GM21367 (cell line): ENCODE data around the gene CEMIP2.
A peak's percentile ranks its signal among the peaks of the same experiment; 100 is the strongest.

ENCODE experiments used
- ATAC-seq: cut with Tn5 transposase; IDR thresholded peaks from one replicate; pipeline ENCODE4 v1.9.1; 2021; ENCODE audit not compliant: unreplicated experiment

Gene CEMIP2

DNA sequence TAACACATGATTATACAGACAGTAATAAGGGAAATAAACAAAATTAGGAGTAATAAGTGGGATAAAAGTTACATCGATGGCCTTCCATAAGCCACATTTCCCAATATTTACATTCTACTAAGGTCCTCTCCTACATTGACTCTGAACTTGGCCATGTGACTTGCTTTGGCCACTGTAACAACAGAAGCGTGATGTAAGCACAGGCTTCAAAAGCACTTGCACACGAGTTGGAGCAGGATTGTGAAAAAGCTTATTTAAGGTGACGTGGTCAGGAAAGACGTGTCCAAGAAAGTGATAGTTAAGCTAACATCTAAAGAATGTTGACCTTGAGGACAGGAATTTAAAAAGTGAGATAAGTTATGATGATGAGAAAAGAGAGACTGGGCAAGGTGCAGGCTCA lies 9.8 kb upstream of the CEMIP2 start:
- ATAC-seq: no peak

DNA sequence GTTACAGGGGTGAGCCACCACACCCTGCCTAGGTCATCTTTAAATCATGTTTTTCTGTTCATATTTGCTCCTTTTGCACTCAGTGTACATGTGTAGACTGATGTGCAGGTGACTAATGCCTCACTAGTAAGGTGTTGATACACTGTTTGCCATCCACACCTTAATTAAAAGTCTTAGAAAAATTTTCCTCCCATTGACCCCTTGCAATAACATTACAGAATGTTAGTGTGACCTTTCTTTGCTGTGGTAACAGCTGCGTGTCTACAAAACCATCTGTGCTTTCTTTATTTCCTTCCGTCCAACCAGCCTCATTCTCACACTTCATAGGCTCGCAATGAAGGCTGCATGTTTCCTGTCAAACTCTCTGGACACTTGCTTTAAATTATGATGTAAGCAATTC lies 6.6 kb upstream of the CEMIP2 start:
- peak; percentile 46 for ATAC-seq

DNA sequence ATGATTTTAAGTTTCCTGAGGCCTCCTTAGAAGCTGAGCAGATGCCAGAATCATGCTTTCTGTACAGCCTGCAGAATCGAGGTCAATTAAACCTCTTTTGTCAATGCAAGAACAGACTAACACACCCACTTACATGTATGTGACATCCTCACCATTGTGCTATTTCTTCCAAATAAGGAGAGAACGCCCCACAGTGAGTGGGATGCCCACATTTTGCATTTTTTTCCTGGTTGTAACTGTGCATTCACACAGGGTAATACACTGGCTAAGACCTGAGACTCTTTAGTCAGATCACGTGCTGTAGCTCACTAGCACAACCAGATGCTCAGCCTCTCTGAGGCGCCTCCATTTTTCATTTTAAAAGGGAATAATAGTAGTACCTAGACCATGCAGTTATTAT lies 4.4 kb upstream of the CEMIP2 start:
- no peak for ATAC-seq

DNA sequence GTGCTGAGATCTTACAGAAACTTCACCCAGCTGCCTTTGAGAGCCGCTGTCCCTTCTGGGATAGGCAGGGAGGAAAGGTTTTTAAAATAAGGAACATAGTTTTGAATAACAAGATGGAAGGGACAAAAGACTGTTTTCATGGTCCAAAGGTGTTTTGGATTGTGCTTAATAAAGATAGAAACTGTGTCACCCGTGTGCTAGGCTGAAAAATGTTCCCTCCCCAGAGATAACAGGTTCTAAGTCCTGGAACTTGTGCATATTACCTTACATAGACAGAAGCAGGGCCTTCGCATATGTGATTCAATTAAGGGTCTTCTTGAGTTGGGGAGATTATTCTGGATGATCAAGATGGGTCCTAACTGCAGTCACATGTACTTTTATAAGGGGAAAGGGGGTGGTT lies 1.9 kb upstream of the CEMIP2 start:
- no peak for ATAC-seq

DNA sequence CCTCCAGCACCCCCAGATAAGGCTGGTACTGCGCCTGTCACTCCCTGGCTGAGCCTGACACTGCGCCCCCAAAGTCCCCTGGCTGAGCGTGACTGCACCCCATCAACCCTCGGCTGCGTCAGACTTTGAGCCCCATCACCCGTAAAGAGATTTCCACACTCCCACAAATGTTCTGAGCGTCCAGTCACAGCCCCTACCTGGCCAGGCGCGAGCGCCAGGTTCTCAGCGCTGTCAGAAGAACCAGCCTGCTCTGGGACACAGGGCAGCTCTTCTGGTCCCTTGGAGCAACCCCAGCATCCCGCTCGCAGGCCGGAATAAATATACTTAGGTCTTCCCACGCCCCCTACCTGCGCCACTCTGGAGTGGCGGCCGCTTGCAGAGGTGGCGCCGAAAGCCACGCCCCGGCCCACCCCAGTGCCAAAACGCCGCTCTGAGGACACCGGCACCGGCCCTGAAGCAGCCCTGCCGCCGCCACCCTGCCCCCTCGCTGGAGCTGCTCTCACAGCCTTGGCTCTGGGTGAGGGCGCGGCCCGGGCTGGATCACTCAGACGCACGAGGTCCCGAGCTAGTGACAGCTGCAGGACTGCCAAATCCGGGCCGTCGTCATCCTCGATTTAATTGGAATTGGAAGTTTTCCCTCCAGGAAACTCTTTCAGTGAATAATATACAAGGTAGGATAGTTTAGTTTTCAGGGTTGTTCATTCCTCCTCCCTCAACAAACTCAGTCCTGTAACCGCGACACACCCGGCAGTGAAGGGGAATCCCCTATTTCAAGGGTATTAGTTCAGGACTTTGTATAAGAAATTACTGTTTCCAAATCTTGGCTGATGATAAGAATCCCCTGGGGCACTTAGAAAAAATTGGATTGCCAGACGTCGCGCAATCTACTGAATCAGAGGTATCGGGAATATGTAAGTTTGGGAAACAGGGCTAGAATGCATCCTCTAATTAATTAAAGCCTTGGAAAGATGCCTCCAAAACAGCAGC lies 1.2 kb upstream of the CEMIP2 start:
- ATAC-seq: peak; percentile 34

DNA sequence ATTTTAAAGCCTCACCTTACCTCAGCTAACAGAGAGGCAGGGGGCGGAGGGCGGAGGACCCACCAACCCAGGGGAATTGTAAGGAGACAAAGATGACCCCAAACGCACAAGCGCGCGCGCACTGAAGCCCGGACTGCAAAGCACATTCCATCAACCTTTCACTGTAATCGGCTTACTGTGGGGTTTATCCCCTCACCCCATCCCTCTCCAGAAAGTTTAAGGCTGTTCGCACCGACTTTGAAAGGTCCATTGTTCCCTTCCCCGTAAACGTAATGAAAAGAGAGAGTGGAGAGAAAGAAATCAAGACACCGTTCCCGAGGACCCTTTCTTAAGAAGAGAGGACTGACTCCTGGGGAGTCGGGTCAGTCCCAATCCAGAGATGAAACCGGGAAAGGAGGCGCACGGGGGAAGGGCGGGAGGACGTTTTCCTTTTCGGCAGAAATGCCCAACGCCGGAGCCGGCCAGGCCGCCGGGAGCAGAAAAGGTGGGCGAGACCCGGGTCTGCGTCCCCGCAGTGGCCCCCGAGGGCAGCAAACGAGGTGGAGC lies 464 bp downstream of the CEMIP2 start:
- ATAC-seq: no peak

DNA sequence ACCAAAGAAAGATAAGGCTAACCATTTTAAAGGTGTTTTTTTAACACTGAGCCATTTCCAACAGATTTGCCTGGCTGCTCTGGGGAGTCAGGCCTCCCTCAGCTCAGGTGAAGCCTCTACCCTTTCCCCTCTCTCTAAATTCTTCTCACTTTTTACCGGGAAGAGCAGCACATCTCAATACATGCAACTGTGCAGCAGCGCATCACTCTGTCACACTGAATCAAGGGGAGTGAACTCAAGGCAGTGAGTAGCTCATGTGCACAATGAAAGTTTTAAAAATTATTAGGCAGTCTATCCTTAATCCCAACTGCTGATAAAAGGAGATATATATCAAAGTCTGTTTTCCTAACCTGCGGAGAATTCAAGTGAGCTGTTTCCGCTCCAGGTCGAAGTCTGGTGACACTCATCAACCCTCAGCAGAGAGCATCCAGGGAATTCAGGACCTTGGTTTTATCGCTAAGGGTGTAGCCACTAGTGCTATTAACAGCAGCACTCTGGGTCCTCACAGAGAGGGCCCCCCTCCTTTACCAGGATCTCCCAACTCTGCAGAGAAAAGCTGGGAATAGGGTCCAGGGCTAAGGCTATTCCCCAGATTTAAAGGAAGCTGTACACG lies 1.0 kb downstream of the CEMIP2 start:
- no peak for ATAC-seq

DNA sequence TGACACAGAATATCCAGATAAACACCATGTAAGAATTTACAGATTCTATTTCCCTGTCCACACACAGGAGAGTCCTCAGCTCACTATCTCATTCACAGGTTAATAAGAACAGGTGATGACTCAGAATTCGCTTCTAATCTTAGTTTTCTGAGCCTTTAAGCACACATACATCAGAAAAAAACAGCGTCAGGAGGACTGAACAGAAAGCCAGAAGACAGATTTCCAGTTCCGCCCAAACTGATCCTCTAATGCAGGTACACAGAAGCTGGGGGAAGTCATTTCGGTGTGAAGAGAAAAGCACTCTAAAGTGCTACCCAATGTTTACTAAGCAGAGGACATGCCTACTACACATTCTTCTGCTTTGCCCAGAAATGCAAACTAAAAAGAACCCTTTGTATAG lies 1.6 kb downstream of the CEMIP2 start:
- ATAC-seq: no peak

DNA sequence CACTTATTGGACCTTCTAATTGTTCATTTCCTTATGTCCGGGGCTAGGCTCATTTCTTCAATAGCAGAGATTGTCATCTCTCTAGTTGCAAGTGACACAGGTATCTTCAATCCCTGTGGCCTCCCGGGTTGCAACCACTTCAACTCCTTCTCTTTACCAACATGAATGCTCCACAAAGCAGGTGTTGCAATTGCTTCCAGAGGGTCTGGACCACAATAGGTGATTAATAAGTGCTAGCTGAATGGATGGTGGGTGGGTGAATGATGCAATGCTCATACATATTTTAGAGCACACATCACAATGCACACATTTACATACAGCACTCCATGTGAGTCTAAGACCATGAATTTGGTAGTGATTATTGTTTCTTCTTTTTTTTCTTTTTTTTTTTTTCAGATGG lies 2.6 kb downstream of the CEMIP2 start:
- no peak for ATAC-seq

DNA sequence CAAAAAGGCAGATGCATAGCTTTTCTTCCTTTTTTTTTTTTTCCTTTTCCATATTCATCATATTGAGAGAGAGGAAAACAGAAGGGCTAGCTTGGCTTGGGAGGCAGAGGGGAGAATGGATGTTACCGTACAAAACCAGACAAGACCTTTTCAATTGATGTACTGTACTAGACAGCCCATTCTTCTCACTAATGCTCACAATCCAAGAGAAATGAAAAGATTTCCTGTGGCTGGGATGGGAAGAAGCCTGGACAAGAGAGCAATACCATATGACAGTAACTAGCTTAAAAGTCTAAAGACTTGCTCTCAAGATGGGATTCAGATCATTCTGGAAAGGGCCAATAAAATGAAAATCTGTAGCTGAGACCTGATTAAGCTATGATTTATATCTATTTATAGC lies 3.4 kb downstream of the CEMIP2 start:
- no peak for ATAC-seq

DNA sequence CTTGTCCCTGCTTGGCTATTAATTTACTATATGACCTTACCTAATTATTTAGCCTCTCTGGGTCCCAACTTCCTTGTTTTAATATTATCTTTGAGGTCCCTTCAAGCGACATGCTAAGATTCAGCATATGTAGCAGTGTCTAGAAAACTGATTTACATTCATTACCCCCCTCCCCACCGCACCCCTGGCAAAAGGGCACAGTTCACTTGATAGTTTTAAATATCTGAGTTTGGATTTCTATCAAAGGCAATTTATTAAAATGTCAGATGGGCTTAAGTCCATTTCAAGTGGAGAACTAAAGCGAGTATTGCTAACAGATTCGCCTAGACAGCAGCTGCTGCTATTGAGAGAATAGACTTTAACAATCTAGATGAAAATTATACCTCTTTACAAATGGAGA lies 3.9 kb downstream of the CEMIP2 start:
- no peak for ATAC-seq

DNA sequence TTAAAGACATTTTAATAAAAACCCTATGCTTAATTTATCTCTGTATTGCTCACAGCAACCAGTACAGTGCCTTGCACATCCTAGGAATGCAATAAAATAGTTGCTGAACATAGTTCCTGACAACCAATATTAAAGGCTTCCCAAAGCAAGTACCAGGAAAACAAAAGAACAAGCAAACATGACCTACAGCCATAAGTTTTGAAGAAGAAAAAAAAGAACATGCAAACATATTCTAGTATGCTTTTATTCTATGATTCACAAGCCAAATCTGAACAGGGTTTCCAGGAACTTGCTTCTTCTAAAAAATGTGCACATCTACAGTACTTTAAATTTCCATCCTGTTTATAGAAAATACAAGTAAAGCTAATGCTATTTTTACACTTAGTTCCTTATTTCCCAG lies 4.5 kb downstream of the CEMIP2 start:
- no peak for ATAC-seq

DNA sequence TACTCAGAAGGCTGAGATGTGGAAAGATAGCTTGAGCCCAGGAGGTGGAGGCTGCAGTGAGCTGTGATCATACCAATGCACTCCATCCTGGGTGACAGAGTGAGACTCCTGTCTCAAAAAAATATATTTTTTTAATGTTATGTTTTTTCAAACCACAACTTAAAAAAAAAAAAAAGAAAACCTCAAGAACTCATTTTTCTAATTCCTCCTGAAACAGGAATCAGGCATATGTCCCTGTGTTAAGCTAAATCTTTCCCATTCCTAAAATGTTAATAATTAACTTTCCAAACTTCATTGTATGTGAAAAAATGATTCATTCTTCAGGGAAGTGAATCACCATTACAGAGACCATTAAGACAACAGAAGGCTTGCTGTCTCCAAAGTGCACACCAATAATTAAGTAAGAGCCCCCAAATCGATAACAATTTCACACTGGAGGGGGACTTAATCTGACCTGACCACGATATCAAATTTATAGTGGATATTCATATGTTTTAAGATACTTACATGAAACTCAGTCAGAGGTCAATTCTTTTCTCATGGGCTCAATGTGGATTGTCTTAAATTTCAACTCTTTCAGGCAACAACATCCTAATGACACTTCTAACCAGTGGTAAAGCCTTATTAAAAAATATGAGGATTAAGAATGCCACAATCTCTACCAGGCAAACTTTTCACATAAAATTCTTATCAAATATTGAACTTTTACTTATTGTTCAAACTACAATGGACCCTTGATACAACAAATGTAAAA lies 5.2 kb downstream of the CEMIP2 start:
- ATAC-seq: no peak

DNA sequence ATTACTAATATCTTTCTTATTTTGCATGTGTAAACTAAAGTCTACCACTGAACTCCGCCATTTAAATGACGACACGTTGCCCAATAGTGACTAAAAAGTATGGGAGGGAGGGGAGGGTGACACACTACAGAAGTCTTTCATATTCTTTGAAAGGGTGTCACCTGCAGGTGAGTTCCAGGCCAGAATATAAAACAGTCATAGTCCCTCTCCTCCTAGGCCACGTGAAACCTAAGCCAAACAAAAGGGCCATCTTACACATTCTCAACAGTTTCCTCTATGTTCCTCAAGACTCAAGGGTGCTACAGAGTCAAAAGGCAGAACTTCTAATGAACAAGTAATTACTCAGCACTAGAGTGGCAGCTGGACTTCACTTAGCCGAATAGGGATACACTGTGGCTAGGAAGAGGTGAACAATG lies 6.4 kb downstream of the CEMIP2 start:
- ATAC-seq: no peak

DNA sequence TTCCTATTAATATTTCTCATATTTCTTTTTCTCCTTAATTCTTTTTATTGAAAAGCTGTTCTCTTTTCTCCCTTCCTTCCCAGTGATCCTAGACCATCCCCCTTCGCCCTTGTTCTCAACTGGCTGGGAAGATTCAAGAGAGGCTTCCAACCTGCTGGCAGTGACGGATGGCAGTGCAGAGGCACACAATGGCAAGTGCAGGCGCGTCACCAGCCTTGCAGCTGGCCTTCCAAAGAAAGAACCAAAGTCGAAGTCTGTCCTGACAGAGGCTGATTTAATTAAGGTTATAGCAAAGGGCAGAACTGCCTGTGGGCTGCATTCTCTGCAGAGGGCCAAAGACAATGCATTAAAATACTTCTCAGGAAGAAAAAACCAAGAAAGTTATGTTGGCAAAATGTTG lies 7.4 kb downstream of the CEMIP2 start:
- no peak for ATAC-seq

DNA sequence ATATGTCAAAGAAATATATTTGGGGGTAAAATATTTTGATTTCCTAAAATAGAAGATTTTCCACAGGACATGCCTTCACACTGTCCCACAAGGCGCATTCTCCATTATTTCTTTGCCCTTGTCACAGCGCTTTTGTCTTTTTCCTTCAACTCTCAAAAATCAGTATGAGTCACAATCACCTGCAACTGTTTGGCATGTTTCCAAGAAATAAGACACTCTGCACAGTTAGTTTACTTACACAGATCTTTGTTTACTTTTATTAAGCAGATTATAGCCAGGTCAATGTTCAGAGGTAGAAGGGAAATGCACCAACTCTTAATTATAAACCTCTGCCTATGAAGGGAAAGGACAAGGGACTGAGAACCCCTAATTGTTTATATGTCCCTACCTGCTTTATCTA lies 9.5 kb downstream of the CEMIP2 start:
- no peak for ATAC-seq

DNA sequence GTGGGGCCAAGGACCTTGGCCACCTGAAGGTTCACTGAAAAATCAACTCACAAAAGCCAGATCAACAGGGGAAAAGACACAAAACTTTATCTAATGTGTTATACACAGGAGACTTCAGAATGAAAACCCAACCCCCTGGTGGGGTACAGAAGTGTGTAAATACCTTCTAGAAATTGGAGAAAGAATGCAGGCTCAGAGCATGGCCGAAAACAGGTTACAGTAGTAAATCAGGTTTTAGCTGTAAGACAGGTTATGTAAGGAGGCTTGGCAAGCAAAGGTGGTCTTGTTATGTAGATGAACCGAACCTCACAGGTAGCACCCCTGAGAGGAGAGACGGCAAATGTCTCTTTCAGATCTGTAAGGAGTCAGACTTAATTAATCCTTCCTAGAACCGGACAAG lies 10.0 kb downstream of the CEMIP2 start:
- ATAC-seq: no peak

DNA sequence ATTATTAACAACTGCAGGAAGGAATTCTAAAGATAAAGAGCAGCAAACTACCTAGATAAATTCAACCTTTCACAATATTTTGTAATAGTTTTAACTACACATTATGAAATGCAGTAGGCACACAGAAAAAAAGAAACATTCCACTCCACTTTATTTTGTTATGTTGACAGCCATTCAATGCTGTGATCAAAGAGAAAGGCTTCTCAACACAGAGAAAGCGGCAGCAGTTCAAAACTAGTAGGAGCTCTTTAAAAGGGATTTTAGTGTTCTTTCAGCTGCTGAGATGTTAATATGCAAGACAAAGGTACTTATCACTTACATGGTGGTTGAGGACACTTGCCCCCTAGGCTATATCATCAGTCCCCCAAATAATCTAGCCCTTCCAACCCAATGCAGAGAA lies 11.6 kb downstream of the CEMIP2 start:
- no peak for ATAC-seq

DNA sequence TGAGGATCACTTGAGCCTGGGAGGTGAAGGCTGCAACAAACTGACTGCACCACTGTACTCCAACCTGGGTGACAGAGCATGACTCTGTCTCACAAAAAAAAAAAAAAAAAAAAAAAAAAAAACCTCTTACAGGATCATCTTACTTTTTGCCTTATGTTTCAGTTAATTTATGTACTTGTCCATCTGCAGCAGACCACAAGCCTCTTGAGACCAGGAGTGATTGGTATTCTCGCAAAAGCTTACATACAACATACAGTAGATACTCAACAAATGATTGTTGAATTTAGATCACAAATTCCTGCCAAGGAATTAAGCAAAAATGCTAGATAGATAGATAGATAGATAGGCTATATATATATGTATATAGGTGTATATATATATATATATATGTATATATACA lies 12.4 kb downstream of the CEMIP2 start:
- no peak for ATAC-seq

DNA sequence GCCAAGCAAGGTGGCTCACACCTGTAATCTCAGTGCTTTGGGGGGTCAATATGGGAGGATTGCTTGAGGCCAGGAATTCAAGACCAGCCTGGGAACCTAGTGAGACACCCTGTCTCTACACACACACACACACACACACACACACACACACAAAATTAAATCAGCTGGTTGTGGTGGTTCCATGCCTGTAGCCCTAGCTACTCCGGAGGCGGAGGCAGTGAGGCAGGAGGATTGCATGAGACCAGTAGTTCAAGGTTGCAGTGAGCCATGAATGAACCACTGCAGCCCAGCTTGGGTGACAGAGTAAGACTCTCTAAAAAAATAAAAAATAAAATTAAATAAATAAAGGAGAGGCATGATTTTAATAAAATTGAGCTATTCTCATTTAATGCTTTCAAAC lies 13.1 kb downstream of the CEMIP2 start:
- no peak for ATAC-seq

DNA sequence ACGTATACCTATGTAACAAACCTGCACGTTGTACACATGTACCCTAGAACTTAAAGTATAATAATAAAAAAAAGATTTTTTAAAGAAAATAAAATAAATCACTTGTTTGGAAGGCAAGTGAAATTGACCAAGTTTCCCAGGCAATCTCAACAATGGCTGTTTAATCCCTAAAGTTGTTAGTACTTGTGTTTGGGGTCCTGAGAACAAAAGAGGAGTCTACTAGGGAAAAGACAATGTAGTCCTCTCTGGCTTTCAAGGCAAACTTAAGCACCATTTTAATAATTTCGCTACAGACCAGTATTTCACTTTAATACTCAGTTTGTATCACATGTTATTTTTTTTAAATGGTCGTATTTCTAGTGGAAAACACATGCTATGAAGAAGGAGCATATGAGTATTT lies 14.2 kb downstream of the CEMIP2 start:
- ATAC-seq: no peak

DNA sequence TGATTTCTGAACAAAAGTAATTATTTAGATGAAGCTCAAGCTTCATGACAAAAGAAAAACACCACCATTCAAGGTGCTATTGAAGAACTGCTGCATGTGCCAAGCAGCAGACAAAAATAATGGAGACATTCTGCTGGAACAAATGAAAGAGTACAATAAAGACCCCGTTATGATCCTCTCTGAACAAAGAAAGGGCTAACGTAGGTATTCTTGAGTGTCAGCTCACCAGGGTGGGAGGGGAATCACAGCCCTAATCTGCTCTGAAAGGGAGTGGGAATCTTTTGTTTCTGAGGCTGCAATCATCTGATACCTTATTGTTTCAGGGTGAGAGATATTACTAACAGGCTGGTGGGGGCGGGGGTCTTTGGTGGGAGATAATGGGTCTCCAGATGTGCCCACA lies 15.4 kb downstream of the CEMIP2 start:
- ATAC-seq: no peak
